Natural killer cell (primary cell): ENCODE measurements around the gene PRUNE2. TPM values are rescaled to one million over a fixed set of nuclear protein-coding genes. Genes with fewer than 3 reads are reported as not detected.
A peak's percentile ranks its signal among the peaks of the same experiment; 100 is the strongest.

ENCODE experiments used
- ATAC-seq, 3 donors: fragments of 150-1000 bp in 2 of 3; fragments of 200-7000 bp in 1 of 3; cut with Tn5 transposase; 1 replicate in 1 of 3; 2 replicates in 2 of 3; pipeline ENCODE4 v1.10.0; 2021; ENCODE audit warnings: mild to moderate bottlenecking in 2 of 3, moderate library complexity in 2 of 3
- DNase-seq, 2 donors: peaks; one replicate each; pipeline versions ENCODE4 v3.0.0 to v3.0.0-alpha.2; 2013 to 2021; ENCODE audit warnings: mixed read lengths in 1 of 2
- H3K27ac ChIP-seq: one replicate; pipeline ENCODE4 v1.5.1; 2013; ENCODE audit warnings: mild to moderate bottlenecking, low read length
- H3K27me3 ChIP-seq: one replicate; pipeline ENCODE4 v1.6.1; 2013; ENCODE audit warnings: low read length; ENCODE audit not compliant: control insufficient read depth, insufficient read depth
- H3K36me3 ChIP-seq: one replicate; pipeline ENCODE4 v1.6.1; 2013; ENCODE audit warnings: low read length; ENCODE audit not compliant: control insufficient read depth, insufficient read depth
- H3K4me1 ChIP-seq: one replicate; pipeline ENCODE4 v1.6.1; 2013; ENCODE audit warnings: low read length; ENCODE audit not compliant: control insufficient read depth, insufficient read depth
- H3K4me3 ChIP-seq: one replicate; pipeline ENCODE4 v1.5.1; 2013; ENCODE audit warnings: low read length
- H3K9me3 ChIP-seq: one replicate; pipeline ENCODE4 v1.6.1; 2013; ENCODE audit warnings: low read length; ENCODE audit not compliant: control insufficient read depth, insufficient read depth
- H3K27ac Mint-ChIP-seq, 2 donors: one replicate each; pipeline ENCODE4 v1.8.0; 2022; ENCODE audit warnings: mild to moderate bottlenecking in 2 of 2, mixed read lengths in 2 of 2, moderate library complexity in 1 of 2
- H3K27me3 Mint-ChIP-seq, 2 donors: one replicate each; pipeline ENCODE4 v1.8.0; 2022; ENCODE audit warnings: low read depth in 2 of 2, mixed read lengths in 2 of 2
- H3K36me3 Mint-ChIP-seq: one replicate; pipeline ENCODE4 v1.8.0; 2022; ENCODE audit warnings: mixed read lengths
- H3K4me1 Mint-ChIP-seq, 2 donors: one replicate each; pipeline ENCODE4 v1.8.0; 2022; ENCODE audit warnings: mixed read lengths in 2 of 2
- H3K4me3 Mint-ChIP-seq: one replicate; pipeline ENCODE4 v1.8.0; 2022; ENCODE audit warnings: mild to moderate bottlenecking, moderate library complexity, mixed read lengths
- H3K9me3 Mint-ChIP-seq, 2 donors: one replicate each; pipeline ENCODE4 v1.8.0; 2022; ENCODE audit warnings: mixed read lengths in 2 of 2
- WGBS: methylation state at CpG from one replicate; pipeline ENCODE4 v1.1.7; 2013; ENCODE audit warnings: missing lambda C conversion rate; ENCODE audit not compliant: insufficient coverage; 5-methylcytosine and 5-hydroxymethylcytosine counted together
- intact Hi-C: fragments of 100-400 bp; cut with micrococcal nuclease; formaldehyde crosslinking; loops from one replicate; pipeline ENCODE4 v1.14.2; 2022
- total RNA-seq, 4 donors: library from RNA; stranded (reverse); fragments of 120-200 nt in 1 of 4; gene quantifications; one replicate each; pipeline versions ENCODE4 v1.2.3 to v1.2.4, GENCODE V29; 2013 to 2022
- TF ChIP-seq, protein P1 (sequence below): fragments of 200-600 bp; IDR thresholded peaks from one replicate; pipeline ENCODE4 v1.8.0; 2022; ENCODE audit warnings: antibody characterized with exemption

Gene PRUNE2
- total RNA-seq, 3 donors from 2014 or later (not counting 1 experiment from before 2014, with no cell fraction given): 0.43 to 0.45 TPM; not detected in 1

DNA sequence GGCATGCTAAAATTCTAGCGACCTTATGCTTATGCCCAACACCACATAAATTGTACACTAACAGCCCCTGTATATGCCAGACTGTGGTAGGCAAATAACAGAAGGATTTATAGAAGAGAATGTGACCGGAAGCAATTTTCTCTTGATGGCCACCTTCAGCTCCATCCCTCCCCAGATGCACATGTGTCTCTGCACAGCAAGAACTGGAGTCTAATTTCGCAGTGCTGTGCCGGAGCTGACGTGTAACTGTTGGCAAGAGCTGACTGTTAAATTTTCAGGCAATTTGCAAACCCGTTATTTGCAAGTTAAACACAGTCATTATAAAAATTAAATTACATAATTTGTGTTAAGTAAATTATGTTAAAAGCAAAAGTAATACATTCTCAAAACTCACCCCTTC lies 93.3 kb downstream of the PRUNE2 start:
- intact Hi-C loops: loop anchor here (5.0 kb wide), 1 partner anchor 340 kb away; no protein-coding TSS in a partner anchor
- 94% methylated on average over 5 of the region's 6 CpGs for WGBS

DNA sequence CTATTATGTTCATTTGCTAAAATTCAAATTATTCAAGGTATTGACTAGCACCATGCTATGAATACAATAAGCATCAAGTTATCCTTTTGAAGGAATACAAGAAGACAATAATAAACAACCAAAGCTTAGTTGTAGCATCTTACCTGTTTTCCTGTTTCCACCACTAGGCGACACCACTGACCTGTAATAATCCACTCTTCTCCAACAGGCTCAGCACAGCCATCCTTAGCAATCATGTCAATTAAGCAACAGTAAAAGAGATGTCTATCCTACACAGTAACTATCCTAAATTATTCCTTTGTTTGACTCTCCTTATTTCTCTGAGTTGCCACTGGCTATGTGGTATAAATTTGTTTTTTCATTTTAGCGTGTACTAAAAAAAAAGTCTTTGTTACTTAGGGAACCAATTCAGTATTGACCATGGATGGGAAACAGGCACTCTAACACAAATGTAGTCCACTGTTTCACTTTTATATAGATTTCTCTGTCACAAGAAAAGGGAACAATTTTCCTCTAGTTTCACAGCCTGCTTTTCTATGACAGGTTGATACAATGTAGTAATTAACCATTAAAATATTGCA lies 95.4 kb downstream of the PRUNE2 start:
- Mint-ChIP-seq H3K4me1 (no peaks in the 10 kb centered on the region), H3K27ac (no peak overlapping the region), H3K9me3 (no peaks in the 10 kb centered on the region), H3K36me3 (no peaks in the 10 kb centered on the region), H3K27me3 (peaks cover 9 to 21% of the 10 kb centered on the region in 2 donors), H3K4me3 (no peak overlapping the region)
- TF ChIP-seq, protein P1, sequence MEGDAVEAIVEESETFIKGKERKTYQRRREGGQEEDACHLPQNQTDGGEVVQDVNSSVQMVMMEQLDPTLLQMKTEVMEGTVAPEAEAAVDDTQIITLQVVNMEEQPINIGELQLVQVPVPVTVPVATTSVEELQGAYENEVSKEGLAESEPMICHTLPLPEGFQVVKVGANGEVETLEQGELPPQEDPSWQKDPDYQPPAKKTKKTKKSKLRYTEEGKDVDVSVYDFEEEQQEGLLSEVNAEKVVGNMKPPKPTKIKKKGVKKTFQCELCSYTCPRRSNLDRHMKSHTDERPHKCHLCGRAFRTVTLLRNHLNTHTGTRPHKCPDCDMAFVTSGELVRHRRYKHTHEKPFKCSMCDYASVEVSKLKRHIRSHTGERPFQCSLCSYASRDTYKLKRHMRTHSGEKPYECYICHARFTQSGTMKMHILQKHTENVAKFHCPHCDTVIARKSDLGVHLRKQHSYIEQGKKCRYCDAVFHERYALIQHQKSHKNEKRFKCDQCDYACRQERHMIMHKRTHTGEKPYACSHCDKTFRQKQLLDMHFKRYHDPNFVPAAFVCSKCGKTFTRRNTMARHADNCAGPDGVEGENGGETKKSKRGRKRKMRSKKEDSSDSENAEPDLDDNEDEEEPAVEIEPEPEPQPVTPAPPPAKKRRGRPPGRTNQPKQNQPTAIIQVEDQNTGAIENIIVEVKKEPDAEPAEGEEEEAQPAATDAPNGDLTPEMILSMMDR: peak; percentile 15
- Histone ChIP-seq H3K4me1 (no peaks in the 10 kb centered on the region), H3K27me3 (no peaks in the 10 kb centered on the region), H3K36me3 (no peaks in the 10 kb centered on the region), H3K27ac (no peak overlapping the region), H3K4me3 (no peak overlapping the region), H3K9me3 (no peaks in the 10 kb centered on the region)
- ATAC-seq (no peak), DNase-seq (peak in 1 of 2 donors; percentile 18)
- intact Hi-C loops: loop anchor here (5.0 kb wide), 1 partner anchor 342 kb away; no protein-coding TSS in a partner anchor
- WGBS: 0% methylated on average over 1 of the region's 2 CpGs

More for the DNA sequence above, 93.3 kb downstream of the PRUNE2 start:
- no peak for ATAC-seq
- no peak for DNase-seq
- Mint-ChIP-seq H3K27ac (no peak overlapping the region), H3K4me1 (no peaks in the 10 kb centered on the region), H3K4me3 (no peak overlapping the region), H3K9me3 (no peaks in the 10 kb centered on the region), H3K36me3 (no peaks in the 10 kb centered on the region), H3K27me3 (peaks cover 9 to 21% of the 10 kb centered on the region in 2 donors)
- Histone ChIP-seq H3K4me1 (no peaks in the 10 kb centered on the region), H3K27me3 (no peaks in the 10 kb centered on the region), H3K27ac (no peak overlapping the region), H3K36me3 (no peaks in the 10 kb centered on the region), H3K4me3 (no peak overlapping the region), H3K9me3 (no peaks in the 10 kb centered on the region)
- TF ChIP-seq, protein P1: no peak

DNA sequence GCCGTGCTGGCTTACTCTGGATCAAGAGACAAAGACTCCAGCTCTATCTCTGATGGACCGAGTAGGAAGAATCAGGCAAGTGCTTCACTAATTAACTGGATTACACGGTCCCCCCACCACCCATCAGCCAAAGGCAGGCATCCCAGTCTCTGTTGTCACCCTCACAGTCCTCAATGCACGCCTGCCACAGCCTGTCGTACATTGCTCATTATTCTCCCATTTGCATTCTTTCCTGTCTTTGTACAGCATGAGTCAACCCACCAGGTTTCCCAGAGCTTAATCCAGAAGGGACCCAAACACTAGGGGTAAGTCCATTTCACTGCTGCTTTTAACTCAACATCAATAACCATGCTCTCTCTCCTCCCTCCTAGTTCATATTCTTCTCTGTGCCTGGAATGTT lies 97.3 kb downstream of the PRUNE2 start:
- TF ChIP-seq, protein P1: no peak
- ATAC-seq (no peak), DNase-seq (no peak)
- intact Hi-C loops: no loop called here
- no peak overlapping the region for H3K27ac ChIP-seq
- Mint-ChIP-seq H3K27me3 (peaks cover 22 to 25% of the 10 kb centered on the region in 2 donors), H3K36me3 (no peaks in the 10 kb centered on the region), H3K4me3 (no peak overlapping the region), H3K27ac (no peak overlapping the region), H3K9me3 (no peaks in the 10 kb centered on the region), H3K4me1 (no peaks in the 10 kb centered on the region)
- 68% methylated on average over 5 of the region's 5 CpGs for WGBS
- H3K4me1 ChIP-seq: no peaks in the 10 kb centered on the region
- no peaks in the 10 kb centered on the region for H3K9me3 ChIP-seq
- no peaks in the 10 kb centered on the region for H3K27me3 ChIP-seq
- no peaks in the 10 kb centered on the region for H3K36me3 ChIP-seq
- no peak overlapping the region for H3K4me3 ChIP-seq

DNA sequence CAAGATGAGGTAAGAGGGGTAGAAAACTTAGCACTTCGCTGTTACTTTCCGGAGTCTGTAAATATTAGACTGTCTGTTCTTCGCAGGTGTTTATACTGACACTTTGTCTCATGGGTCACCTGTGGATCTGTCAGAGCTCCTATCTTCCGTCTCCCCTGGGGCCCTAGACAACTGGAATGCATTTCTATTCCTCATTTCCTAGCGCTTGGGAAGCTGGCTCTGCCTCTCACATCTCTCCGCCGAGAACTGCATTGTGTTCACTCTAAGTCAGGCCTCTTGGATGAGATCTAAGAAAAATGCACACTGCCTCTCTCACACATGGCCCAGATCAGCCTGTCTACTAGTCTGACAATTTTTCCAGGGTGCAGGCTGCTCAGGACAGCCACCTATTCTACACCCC lies 102.2 kb downstream of the PRUNE2 start:
- no peaks in the 10 kb centered on the region for H3K4me1 Mint-ChIP-seq
- TF ChIP-seq, protein P1: no peak
- ATAC-seq (no peak), DNase-seq (no peak)
- no peaks in the 10 kb centered on the region for H3K36me3 ChIP-seq
- no peak overlapping the region for H3K4me3 Mint-ChIP-seq
- peaks cover 10 to 27% of the 10 kb centered on the region in 2 donors for H3K27me3 Mint-ChIP-seq
- intact Hi-C loops: no loop called here
- no peaks in the 10 kb centered on the region for H3K36me3 Mint-ChIP-seq
- H3K9me3 Mint-ChIP-seq: no peaks in the 10 kb centered on the region
- no peaks in the 10 kb centered on the region for H3K9me3 ChIP-seq
- no peak overlapping the region for H3K27ac ChIP-seq
- H3K4me1 ChIP-seq: no peaks in the 10 kb centered on the region
- H3K27ac Mint-ChIP-seq: no peak overlapping the region
- peaks cover 2% of the 10 kb centered on the region for H3K27me3 ChIP-seq
- WGBS: 93% methylated on average over 7 of the region's 7 CpGs
- H3K4me3 ChIP-seq: no peak overlapping the region
